GM12892 (cell line): ENCODE data around the gene FUBP3.

ENCODE experiments used
- POLR2A ChIP-seq: IDR thresholded peaks from 2 replicates; pipeline ENCODE4 v1.6.1; 2011; ENCODE audit warnings: low read depth, low read length, control low read depth
- POLR2AphosphoS5 ChIP-seq: IDR thresholded peaks from 2 replicates; pipeline ENCODE4 v1.6.1; 2011; ENCODE audit warnings: low read depth, low read length, control low read depth
- TAF1 ChIP-seq: IDR thresholded peaks from 2 replicates; pipeline ENCODE4 v1.6.1; 2011; ENCODE audit warnings: low read depth, mild to moderate bottlenecking, control low read depth, low read length, borderline replicate concordance

- TF ChIP-seq POLR2AphosphoS5: no peak
- TF ChIP-seq POLR2A: no peak
- TF ChIP-seq TAF1: no peak
These were observed 101.7 kb downstream of the FUBP3 start for GRCh38 chr9:130680836-130681768.
